GM18520 (cell line): Measurements from ENCODE around the gene C4B.
"Not testable (repeated sequence)": the region's sequence is repeated elsewhere in the genome, so short reads cannot be mapped to it uniquely, and the experiment has no call there.

Experiments used
- ATAC-seq: cut with Tn5 transposase; IDR thresholded peaks from one replicate; pipeline ENCODE4 v1.9.1; 2021; ENCODE audit not compliant: unreplicated experiment

The C4B gene

GRCh38 chr6:32050562-32050961, 36.0 kb downstream of the C4B start:
- no peak for ATAC-seq

- not testable (repeated sequence) for ATAC-seq
These were observed 38.0 kb downstream of the C4B start for GRCh38 chr6:32052626-32053025.

GRCh38 chr6:32053314-32053713, 38.7 kb downstream of the C4B start:
- not testable (repeated sequence) for ATAC-seq

- not testable (repeated sequence) for ATAC-seq
These were observed 41.2 kb downstream of the C4B start for GRCh38 chr6:32055756-32056155.

- ATAC-seq = no peak
These were observed 41.7 kb downstream of the C4B start for GRCh38 chr6:32056254-32056653.

GRCh38 chr6:32057966-32058365, 43.4 kb downstream of the C4B start:
- no peak for ATAC-seq

GRCh38 chr6:32058511-32058963, 43.9 kb downstream of the C4B start:
- ATAC-seq = no peak

GRCh38 chr6:32060966-32061655, 46.5 kb downstream of the C4B start:
- ATAC-seq = no peak

- no peak for ATAC-seq
These were observed 50.1 kb downstream of the C4B start for GRCh38 chr6:32064706-32065105.

- not testable (repeated sequence) for ATAC-seq
These were observed 52.9 kb downstream of the C4B start for GRCh38 chr6:32067521-32067920.

- ATAC-seq = not testable (repeated sequence)
These were observed 53.7 kb downstream of the C4B start for GRCh38 chr6:32068315-32068714.

GRCh38 chr6:32068867-32069266, 54.3 kb downstream of the C4B start:
- no peak for ATAC-seq

GRCh38 chr6:32069460-32069859, 54.9 kb downstream of the C4B start:
- no peak for ATAC-seq

GRCh38 chr6:32069878-32070515, 55.4 kb downstream of the C4B start:
- no peak for ATAC-seq

- ATAC-seq = no peak
These were observed 56.4 kb downstream of the C4B start for GRCh38 chr6:32070814-32071543.

- no peak for ATAC-seq
These were observed 58.5 kb downstream of the C4B start for GRCh38 chr6:32073101-32073500.

GRCh38 chr6:32073613-32074012, 59.0 kb downstream of the C4B start:
- no peak for ATAC-seq

GRCh38 chr6:32074996-32075532, 60.5 kb downstream of the C4B start:
- no peak for ATAC-seq

GRCh38 chr6:32075781-32076180, 61.2 kb downstream of the C4B start:
- no peak for ATAC-seq

GRCh38 chr6:32076321-32076809, 61.8 kb downstream of the C4B start:
- no peak for ATAC-seq

GRCh38 chr6:32079566-32080290, 65.1 kb downstream of the C4B start:
- no peak for ATAC-seq
